Measurements from ENCODE around the gene LPIN1. TPM values are rescaled to one million over a fixed set of nuclear protein-coding genes. Genes with fewer than 3 reads are reported as not detected.
"Not testable (repeated sequence)": the region's sequence is repeated elsewhere in the genome, so short reads cannot be mapped to it uniquely, and the experiment has no call there.

Gene LPIN1
- total and polyA plus RNA-seq, 2 of the 8 experiments (the other 6 are each of a cell fraction or from before 2014, with no cell fraction given): 4.3 to 9.8 TPM

DNA sequence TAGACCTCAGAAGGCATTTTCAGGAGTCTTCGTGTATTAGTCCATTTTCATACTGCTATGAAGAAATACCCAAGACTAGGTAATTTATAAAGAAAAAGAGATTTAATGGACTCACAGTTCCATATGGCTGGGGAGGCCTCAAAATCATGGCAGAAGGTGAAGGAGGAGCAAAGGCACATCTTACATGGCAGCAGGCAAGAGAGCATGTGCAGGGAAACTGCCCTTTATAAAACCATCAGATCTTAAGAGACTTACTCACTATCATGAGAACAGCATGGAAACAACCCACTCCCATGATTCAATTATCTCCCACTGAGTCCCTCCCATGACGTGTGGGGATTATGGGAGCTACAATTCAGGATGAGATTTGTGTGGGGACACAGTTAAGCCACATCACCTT is 101.5 kb downstream of the LPIN1 start:
- H3K4me3 ChIP-seq (ENCODE audit: extremely low read depth in 1 of 4, insufficient read depth in 2 of 4, low read depth in 3 of 4, low read length in 4 of 4); H3K56ac ChIP-seq (replicated peaks; ENCODE audit: insufficient read length, low read depth, low read length); H3K79me1 ChIP-seq (ENCODE audit: low read depth, low read length); H2BK5ac ChIP-seq (ENCODE audit: low read depth, low read length); H3K79me2 ChIP-seq (ENCODE audit: control insufficient read depth in 1 of 2, insufficient read depth in 2 of 2, low read length in 2 of 2); POLR2A ChIA-PET (ENCODE audit: partially characterized antibody); H3K18ac ChIP-seq (ENCODE audit: extremely low read depth, low read length); H2BK20ac ChIP-seq (ENCODE audit: low read length); H4K8ac ChIP-seq (ENCODE audit: extremely low read depth, insufficient read depth, low read length); H3K27ac ChIP-seq (ENCODE audit: low read depth, low read length); H3K23me2 ChIP-seq (ENCODE audit: low read depth, low read length); H3K4ac ChIP-seq (replicated peaks; ENCODE audit: insufficient read length, low read depth, low read length); H3K9ac ChIP-seq (replicated peaks in 1 of 4; ENCODE audit: extremely low read depth in 1 of 4, low read depth in 3 of 4, low read length in 3 of 4); H3K27me3 ChIP-seq (replicated peaks in 1 of 4; ENCODE audit: control insufficient read depth in 3 of 4, extremely low read depth in 1 of 4, insufficient read depth in 3 of 4, low read length in 3 of 4); H2BK120ac ChIP-seq (replicated peaks; ENCODE audit: low read depth, low read length); H3K36me3 ChIP-seq (ENCODE audit: control insufficient read depth in 2 of 4, insufficient read depth in 4 of 4, low read length in 3 of 4); H2AFZ ChIP-seq (ENCODE audit: low read length); H2BK12ac ChIP-seq (ENCODE audit: low read depth, low read length); H3K4me2 ChIP-seq (ENCODE audit: insufficient read depth in 1 of 2, low read depth in 2 of 2, low read length in 2 of 2); H2BK15ac ChIP-seq (ENCODE audit: low read length); CTCF ChIA-PET (ENCODE audit: partially characterized antibody); H2AK5ac ChIP-seq (ENCODE audit: low read depth, low read length); H3K4me1 ChIP-seq (replicated peaks in 1 of 4; ENCODE audit: control insufficient read depth in 3 of 4, insufficient read depth in 4 of 4, low read length in 3 of 4); H4K5ac ChIP-seq (ENCODE audit: insufficient read length, low read depth, low read length); H3K23ac ChIP-seq (ENCODE audit: insufficient read length); FAIRE-seq; H4K20me1 ChIP-seq (replicated peaks in 1 of 2; ENCODE audit: control insufficient read depth in 1 of 2, insufficient read depth in 2 of 2, low read length in 2 of 2); H3K14ac ChIP-seq (ENCODE audit: insufficient read length); DNase-seq (ENCODE audit: low read depth in 1 of 2, low spot score in 2 of 2); H4K91ac ChIP-seq (replicated peaks; ENCODE audit: insufficient read length, low read length): not testable (repeated sequence)
- H3K9me3 ChIP-seq (ENCODE audit: insufficient read depth in 2 of 2, low read depth in 1 of 2, low read length in 1 of 2): peaks cover 5 to 10% of the 10 kb centered on the region in 2 experiments
- 79% methylated on average over 2 of the region's 2 CpGs; no CpG with 5 or more reads in 1 of the 2 experiments for WGBS, 2 experiments (ENCODE audit: extremely low coverage in 1 of 2, insufficient coverage in 1 of 2, insufficient read length in 1 of 2, insufficient replicate concordance in 2 of 2, low coverage in 1 of 2, low lambda C conversion rate in 2 of 2, missing lambda C conversion rate in 1 of 2)

All from H1 (cell line).